ENCODE results near the gene PDLIM5.
"Not testable (repeated sequence)": the region's sequence is repeated elsewhere in the genome, so short reads cannot be mapped to it uniquely, and the experiment has no call there.

Gene PDLIM5

DNA sequence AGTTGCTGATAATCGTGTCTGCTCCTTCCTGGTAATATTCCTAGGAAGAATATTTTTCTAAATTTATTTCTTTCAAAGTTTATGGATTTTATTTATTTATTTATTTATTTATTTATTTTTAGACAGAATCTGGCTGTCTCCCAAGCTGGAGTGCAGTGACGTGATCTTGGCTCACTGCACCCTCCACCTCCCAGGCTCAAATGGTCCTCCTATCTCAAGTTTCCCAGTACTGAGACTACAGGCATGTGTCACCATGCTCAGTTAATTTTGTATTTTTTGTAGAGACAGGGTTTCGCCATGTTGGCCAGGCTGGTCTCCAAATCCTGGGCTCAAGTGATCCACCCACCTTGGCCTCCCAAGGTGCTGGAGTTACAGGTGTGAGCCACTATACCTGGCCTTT is 48.9 kb downstream of the PDLIM5 start:
- DNase-seq, result no peak

DNA sequence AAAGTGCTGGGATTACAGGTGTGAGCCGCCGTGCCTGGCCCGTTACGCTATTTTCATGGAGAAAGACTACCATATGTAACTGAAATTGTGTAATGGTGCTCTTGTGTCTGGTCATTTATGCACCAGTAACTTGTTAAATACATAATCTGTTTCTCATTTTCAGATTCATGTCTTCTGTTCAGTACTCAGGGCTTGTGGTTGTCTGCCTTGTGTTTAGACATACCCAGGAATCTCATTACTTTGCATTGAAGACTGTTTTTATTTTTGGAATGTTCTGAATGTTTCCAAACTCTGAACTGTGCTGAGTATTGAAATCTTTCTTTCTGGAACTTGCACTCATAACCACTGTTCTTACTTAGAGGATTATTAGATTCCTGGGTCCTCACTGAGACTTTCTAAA is 52.8 kb downstream of the PDLIM5 start:
- no peak for DNase-seq

DNA sequence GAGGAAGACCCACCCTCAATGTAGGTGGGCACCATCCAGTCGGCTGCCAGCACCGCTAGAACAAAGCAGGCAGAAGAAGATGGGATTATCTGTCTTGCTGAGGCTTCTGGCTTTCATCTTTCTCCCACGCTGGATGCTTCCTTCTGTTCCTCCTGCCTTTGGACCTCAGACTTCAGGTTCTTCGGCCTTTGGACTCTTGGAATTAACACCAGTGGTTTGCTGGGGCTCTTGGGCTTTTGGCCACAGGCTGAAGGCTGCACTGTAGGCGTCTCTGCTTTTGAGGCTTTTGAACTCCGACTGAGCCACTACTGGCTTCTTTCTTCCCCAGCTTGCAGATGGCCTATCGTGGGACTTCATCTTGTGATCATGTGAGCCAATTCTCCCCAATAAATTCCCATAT is 55.1 kb downstream of the PDLIM5 start:
- no peak for DNase-seq

- no peak for DNase-seq
These were observed 55.5 kb downstream of the PDLIM5 start for GRCh38 chr4:94507281-94507680.

GRCh38 chr4:94507708-94508107 is 56.0 kb downstream of the PDLIM5 start:
- DNase-seq, result no peak

DNA sequence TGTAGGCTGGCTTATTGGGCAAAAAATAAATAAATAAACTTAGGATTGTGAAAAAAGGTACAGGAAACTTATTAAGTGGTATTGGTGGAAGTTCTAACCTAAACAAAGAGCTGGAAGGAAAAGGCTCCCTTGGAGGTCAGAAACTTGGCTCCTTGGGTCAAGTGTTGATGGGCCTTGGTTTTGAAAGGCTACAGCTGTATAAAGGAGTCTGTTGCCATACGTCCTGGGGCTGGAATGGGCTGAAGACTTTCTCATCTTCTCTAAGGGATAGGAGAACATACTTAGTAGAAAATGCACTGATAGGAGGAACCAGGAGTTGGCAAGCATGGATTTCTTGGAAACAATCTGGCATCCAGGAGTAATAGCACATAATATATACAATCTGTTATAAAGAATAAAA is 56.6 kb downstream of the PDLIM5 start:
- no peak for DNase-seq

- no peak for DNase-seq
These were observed 57.1 kb downstream of the PDLIM5 start for GRCh38 chr4:94508806-94509205.

DNA sequence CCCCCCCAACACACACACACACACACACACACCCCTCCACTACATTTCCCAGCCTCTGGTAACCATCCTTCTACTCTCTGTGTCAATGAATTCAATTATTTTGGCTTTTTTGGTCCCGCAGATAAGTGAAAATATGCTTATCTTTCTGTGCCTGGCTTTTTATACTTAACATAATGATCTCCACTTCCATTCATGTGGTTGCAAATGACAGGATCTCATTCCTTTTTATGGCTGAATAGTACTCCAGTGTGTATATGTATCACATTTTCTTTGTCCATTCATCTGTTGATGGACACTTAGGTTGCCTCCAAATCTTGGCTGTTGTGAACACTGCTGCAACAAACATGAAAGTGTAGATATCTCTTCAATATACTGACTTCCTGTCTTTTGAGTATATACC is 59.8 kb downstream of the PDLIM5 start:
- DNase-seq, result no peak

- not testable (repeated sequence) for DNase-seq
These were observed 61.8 kb downstream of the PDLIM5 start for GRCh38 chr4:94513532-94513931.

- no peak for DNase-seq
These were observed 63.6 kb downstream of the PDLIM5 start for GRCh38 chr4:94515365-94515764.

GRCh38 chr4:94516067-94516466 is 64.3 kb downstream of the PDLIM5 start:
- no peak for DNase-seq

DNA sequence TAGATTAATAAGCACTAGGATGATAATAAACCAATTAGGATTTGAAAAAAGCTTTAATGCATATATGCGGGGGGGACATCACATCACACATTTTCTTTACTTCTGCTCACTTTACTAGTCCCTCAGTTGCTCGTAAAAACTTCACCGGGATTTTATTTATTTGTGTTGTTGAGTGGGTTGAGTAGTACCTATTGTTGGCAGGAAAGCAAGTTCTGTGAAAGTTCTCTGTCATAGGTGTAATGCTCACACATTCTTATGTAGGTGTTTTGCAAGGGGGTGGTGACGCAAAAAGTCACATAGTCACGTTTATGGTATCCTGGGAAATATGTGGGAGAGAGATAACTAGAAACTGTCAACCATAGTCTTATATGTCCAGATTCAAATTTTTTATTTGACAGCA is 65.3 kb downstream of the PDLIM5 start:
- no peak for DNase-seq

DNA sequence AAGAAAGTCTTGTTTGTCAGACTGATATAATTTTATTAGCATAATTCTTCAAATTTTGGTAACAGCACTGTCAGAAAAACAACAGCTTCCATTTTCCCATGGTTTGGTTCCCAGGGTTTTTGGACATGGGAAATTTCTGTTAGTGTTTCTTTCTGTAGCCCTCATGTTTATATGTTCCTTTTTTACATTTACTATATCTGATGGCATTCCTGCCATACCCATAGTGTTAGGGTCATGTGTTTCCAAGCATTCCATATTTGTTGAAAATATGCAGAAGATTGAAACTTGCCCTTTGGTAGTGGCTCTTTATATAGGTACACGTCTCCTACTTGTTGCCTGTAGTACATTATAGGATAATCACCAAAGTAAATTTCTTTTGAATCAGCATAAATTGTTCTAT is 65.8 kb downstream of the PDLIM5 start:
- DNase-seq, result no peak

- DNase-seq, result no peak
These were observed 67.3 kb downstream of the PDLIM5 start for GRCh38 chr4:94519019-94519418.

GRCh38 chr4:94519925-94520789 is 68.4 kb downstream of the PDLIM5 start:
- DNase-seq, result no peak

DNA sequence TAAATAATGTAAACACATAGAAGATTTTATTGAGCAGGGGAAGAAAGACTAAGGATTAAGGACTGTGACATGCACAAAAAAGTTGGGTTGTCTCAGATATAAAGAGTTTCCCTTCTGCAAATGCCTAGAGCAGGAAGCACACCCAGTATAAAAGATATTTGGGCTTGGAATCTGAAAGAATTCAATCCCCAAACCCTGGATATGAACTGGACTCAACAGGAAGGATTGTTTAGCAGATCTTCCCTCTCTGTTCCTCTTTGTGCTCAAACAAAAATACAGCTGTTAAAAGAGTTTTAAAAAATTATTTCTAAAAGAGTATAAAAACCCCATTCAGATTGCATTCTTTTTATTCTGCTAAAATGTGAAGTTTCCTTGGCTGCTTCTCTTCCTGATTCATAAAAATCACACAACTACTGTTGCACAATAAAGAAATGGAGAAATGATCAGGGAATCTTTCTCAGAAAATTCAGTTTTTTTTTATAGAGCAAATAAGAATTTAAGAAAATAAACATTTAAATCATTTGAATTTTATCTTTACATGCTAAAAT is 71.4 kb downstream of the PDLIM5 start:
- no peak for DNase-seq

DNA sequence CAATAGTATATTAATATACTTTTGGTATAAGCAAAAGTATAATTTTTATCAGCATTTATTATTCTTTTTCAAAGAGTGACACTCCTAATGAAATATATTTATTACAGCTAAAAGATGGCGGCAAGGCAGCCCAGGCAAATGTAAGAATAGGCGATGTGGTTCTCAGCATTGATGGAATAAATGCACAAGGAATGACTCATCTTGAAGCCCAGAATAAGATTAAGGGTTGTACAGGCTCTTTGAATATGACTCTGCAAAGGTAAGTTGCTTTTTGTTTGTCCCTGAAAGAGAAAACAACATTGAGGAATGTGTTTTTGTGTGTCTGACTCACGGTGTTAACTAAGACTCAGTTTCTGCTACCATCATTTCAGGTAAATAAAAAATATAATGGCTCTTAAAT is 71.9 kb downstream of the PDLIM5 start:
- DNase-seq, result no peak

- no peak for DNase-seq
These were observed 74.4 kb downstream of the PDLIM5 start for GRCh38 chr4:94525993-94526728.

DNA sequence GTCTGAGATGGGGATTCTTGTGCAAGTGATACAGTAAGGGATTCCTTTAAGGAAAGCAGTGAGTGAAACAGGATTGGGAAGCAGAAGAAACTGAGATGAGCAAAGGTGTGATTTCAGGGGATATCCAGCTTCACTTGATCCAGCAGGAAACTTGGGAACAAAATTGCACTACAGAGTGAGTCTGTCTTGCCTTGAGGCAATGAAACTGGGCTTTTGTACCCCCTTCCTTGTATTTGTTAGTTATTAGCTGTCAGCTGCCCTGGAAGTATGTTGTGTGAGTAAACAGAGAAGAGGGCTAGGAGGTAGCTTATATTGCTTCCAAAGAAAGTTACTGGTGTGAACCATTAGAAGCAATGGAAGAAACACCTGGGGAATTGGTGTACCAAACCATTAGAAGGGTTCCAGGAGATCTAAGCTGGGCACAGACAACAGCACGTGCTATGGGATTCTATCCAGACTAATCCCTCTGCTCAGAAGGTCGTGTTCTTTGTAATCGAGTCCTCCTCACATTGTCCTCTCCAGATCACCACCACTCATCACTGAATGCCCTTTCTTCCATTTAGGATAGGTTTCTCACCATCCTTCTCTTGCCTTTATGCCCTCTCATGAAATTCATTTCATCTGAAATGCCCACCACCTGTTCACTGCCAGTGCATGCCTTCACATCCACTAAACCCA is 76.0 kb downstream of the PDLIM5 start:
- DNase-seq, result no peak

GRCh38 chr4:94528792-94529451 is 77.2 kb downstream of the PDLIM5 start:
- DNase-seq, result no peak

- DNase-seq, result no peak
These were observed 78.3 kb downstream of the PDLIM5 start for GRCh38 chr4:94530073-94530472.

DNA sequence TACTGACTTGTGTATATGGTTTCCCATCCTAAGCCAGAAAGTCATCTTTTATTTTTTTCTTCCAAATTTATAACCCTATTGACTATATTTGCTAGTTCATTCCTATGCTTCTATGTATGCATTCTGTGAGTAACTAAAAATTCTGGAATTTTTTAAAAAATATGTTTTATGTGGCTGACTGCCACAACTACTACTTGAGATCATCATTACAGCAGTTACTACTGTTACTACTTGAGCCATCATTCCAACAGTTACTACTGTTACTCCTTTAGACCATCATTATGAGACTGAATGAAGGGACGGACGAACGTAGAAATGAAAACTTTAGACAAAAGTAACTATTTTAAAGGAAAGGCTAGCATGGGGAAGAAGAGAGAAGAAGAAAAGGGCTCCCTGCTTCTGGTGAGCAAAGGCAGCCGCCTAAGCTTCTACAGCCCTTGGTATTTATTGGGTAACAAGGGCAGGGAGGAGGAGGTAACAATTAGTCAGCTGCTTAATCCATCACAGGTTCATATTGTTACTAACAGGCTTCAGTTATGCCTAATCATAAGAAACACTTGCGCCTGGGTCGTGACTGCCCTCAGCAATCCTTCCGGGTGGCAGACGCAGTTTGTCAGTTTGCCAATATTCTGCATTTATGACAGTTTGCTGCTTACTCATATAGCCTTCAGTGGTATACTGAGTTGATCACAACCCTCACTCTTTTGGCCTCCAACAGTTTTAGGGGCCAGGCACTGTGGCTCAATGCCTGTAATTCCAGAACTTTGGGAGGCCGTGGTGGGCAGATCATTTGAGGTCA is 80.4 kb downstream of the PDLIM5 start:
- no peak for DNase-seq

Data from NCI-H748 treated with DMSO at 0.1 percent for 48 hours (cell line).